ENCODE data around the gene BFSP1. TPM values are rescaled to one million over a fixed set of nuclear protein-coding genes. Genes with fewer than 3 reads are reported as not detected.

BFSP1 gene
- total RNA-seq, 4 donors from 2014 or later, result 0.38 to 2.0 (median 0.98) TPM

DNA sequence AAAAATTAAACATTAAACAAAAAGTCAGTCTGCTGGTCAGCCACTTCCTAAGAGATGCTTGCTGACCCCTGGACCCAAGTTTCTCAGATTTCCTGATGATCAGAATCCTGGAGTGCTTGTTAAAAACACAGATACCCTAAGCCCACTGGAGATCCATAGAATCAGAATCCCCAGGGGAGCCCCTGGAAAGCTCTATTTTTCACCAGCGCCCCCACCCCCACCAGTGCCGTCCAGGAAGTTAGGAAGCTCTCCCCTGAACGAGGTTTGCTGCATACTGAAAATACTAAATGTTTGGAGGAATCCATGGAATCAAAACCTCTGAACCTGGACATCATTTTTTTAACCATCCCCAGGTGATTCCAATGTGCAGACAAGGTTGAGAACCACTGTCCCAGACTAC lies 69.2 kb downstream of the BFSP1 start:
- TF ChIP-seq, protein P1, sequence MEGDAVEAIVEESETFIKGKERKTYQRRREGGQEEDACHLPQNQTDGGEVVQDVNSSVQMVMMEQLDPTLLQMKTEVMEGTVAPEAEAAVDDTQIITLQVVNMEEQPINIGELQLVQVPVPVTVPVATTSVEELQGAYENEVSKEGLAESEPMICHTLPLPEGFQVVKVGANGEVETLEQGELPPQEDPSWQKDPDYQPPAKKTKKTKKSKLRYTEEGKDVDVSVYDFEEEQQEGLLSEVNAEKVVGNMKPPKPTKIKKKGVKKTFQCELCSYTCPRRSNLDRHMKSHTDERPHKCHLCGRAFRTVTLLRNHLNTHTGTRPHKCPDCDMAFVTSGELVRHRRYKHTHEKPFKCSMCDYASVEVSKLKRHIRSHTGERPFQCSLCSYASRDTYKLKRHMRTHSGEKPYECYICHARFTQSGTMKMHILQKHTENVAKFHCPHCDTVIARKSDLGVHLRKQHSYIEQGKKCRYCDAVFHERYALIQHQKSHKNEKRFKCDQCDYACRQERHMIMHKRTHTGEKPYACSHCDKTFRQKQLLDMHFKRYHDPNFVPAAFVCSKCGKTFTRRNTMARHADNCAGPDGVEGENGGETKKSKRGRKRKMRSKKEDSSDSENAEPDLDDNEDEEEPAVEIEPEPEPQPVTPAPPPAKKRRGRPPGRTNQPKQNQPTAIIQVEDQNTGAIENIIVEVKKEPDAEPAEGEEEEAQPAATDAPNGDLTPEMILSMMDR (IDR thresholded peaks at IDR 0.05), result no peak
- ATAC-seq (ENCODE audit: low FRiP score), result no peak
- no peak for DNase-seq (ENCODE audit: low spot score)

DNA sequence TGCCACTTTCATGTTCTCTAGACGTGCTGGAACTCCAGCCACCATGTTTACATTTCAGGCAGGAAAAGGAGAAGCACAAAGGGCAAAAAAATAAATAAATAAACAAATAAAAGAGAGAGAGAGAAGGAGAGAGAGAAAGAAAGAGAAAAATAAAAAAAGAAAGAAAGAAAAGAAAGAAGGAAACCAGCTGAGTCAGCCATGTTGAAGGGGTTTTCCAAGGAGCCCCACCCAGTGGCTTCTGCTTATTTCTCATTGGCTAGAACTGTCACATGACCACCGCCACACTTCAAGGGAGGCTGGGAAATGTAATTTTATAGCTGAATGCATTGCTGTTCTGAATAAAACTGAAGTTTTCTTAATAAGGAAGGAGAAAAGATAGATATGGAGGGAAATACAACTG lies 71.1 kb downstream of the BFSP1 start:
- ATAC-seq (ENCODE audit: low FRiP score) (no peak), DNase-seq (ENCODE audit: low spot score) (no peak)
- TF ChIP-seq, protein P1 (IDR thresholded peaks at IDR 0.05), result no peak

DNA sequence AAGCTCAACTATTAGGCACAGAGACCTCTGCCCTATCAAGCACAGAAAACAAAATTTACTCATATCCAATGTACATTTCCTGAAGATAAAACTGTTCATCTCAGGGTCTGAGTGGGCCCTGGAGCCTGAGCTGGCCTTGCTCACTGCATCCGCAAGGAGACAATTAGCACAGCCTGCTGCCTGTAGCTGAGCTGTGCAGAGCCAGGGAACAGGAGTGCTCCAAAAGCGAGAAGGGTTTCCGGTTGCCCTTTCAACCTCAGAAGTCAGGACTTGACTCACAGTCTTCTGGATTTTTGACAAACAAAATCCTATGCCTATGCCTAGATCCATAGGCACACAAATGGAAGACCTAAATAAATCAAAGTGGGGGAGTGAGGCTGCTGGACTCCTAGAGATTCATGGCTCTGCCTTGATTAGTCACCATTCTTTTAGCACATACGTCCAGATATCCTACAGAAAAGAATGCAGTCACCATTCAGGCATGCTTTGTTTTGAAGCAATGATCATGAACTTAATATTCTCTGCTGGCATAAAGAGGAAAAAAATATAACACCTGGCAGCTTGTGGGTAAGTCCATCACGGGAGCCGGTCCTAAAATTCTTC lies 73.5 kb downstream of the BFSP1 start:
- TF ChIP-seq, protein P1 (IDR thresholded peaks at IDR 0.05), result no peak
- DNase-seq (ENCODE audit: low spot score), result no peak
- ATAC-seq (ENCODE audit: low FRiP score), result no peak

DNA sequence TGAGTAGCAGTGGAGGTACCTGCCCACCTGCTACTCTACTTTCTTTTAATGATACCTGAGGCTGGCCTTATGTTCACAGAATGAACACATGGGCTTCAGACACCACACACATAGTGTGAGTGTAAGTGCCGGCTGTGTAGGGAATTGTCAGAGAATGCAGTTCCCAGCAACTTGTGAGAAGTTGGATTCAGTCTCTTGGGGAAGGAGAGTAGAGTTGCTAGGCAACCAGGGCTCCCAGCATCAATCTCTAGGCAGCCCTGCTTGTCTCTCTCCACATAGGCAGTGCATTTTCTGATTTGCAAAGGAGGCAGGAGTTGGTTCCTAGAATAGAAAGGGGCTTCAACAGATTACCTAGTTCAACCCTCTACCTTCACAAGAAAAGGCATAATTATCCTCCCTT lies 74.1 kb downstream of the BFSP1 start:
- DNase-seq (ENCODE audit: low spot score) (no peak), ATAC-seq (ENCODE audit: low FRiP score) (no peak)
- TF ChIP-seq, protein P1 (IDR thresholded peaks at IDR 0.05), result no peak

DNA sequence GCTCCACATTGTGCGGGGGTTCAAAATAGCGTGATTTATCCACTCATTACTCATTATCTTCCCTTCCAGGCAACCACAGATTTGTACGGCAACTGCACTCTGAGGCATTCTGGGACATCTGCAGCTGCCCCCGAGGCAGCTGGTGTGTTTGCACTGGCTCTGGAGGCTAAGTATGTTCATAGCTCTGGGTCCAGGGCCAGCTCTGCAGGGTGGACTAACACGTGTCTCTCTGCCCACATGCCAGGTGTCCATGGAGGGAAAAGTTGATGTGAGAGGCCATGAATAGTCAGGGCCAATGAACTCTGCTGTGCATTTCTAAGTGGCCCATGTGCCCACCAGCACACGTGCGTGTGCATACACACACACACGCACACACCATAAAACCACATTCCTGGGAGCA lies 74.9 kb downstream of the BFSP1 start:
- TF ChIP-seq, protein P1 (IDR thresholded peaks at IDR 0.05), result no peak
- no peak for ATAC-seq (ENCODE audit: low FRiP score)
- no peak for DNase-seq (ENCODE audit: low spot score)

DNA sequence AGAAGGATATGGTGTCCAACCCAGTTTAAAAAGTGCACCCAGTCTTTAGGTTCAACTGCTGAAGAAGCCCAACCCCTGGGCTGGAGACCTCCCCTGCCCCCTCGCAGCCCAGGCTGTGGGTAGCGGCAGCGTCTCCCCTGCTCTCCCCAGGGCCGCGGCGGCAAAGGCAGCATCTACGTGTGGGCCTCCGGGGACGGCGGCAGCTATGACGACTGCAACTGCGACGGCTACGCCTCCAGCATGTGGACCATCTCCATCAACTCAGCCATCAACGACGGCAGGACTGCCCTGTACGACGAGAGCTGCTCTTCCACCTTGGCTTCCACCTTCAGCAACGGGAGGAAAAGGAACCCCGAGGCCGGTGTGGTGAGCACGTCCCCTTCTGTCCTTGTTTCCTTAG lies 77.6 kb downstream of the BFSP1 start:
- TF ChIP-seq, protein P1 (IDR thresholded peaks at IDR 0.05), result no peak
- no peak for DNase-seq (ENCODE audit: low spot score)
- ATAC-seq (ENCODE audit: low FRiP score), result no peak

DNA sequence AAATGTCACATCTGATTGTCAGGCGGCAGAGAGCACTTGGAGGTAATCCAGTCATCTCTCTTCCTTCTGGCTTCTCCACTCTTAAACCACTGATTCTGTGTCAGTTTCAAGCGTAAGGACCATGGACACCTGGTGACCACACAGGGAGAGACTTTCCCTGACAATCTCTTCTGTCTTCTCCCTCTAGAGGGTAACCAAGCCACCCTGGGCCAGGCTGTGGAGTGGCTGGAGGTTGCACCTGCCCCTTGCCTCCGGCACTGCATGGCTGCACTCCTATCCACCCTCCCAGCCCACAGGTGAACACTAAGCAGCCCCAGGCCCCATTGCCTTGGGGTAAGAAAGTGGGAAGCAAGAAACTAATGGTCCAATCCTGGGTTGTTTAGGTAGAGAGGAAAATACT lies 78.7 kb downstream of the BFSP1 start:
- no peak for ATAC-seq (ENCODE audit: low FRiP score)
- no peak for DNase-seq (ENCODE audit: low spot score)
- TF ChIP-seq, protein P1 (IDR thresholded peaks at IDR 0.05), result no peak
